Measurements from ENCODE around the gene IGF1R. TPM values are rescaled to one million over a fixed set of nuclear protein-coding genes. Genes with fewer than 3 reads are reported as not detected.

The IGF1R gene
- total RNA-seq, 1 experiment from 2014 or later = 71.3 TPM

DNA sequence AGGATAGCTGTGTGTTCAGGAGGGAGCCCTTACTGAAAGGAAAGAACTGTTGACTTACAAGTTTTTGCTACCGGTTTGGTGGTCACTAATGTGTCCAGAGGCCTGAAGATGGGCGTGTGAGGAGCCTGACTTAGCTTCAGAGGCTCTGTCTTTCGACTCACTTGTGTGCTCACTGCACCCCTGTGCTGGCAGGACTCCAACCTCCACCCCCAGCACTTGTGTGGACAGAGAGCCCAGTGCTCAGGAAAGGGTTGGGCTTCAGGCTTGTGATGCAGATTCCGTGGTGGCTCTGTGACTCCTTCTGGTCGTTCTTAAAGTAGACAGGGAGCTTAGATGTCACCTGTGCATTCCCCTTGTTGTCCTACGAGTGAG lies 258.4 kb downstream of the IGF1R start:
- no peak overlapping the region for H3K4me3 ChIP-seq
- no peak for TF ChIP-seq EZH2 (IDR thresholded peaks at IDR 0.05; ENCODE audit: low read depth)
- TF ChIP-seq, protein P1, sequence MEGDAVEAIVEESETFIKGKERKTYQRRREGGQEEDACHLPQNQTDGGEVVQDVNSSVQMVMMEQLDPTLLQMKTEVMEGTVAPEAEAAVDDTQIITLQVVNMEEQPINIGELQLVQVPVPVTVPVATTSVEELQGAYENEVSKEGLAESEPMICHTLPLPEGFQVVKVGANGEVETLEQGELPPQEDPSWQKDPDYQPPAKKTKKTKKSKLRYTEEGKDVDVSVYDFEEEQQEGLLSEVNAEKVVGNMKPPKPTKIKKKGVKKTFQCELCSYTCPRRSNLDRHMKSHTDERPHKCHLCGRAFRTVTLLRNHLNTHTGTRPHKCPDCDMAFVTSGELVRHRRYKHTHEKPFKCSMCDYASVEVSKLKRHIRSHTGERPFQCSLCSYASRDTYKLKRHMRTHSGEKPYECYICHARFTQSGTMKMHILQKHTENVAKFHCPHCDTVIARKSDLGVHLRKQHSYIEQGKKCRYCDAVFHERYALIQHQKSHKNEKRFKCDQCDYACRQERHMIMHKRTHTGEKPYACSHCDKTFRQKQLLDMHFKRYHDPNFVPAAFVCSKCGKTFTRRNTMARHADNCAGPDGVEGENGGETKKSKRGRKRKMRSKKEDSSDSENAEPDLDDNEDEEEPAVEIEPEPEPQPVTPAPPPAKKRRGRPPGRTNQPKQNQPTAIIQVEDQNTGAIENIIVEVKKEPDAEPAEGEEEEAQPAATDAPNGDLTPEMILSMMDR (conservative IDR thresholded peaks at IDR 0.05) = no peak
- peak in 1 of 2 experiments; percentile 46 for DNase-seq
- H3K9me2 ChIP-seq (ENCODE audit: insufficient read depth) = no peaks in the 10 kb centered on the region
- H3K36me3 ChIP-seq (ENCODE audit: low read depth) = no peaks in the 10 kb centered on the region
- H3K4me2 ChIP-seq = no peak overlapping the region
- no peak overlapping the region for H3K27ac ChIP-seq
- no peak overlapping the region for H2AFZ ChIP-seq
- ChIA-PET POLR2A (ENCODE audit: unreplicated experiment) (no interaction called here), CTCF (no interaction called here)
- no peaks in the 10 kb centered on the region for H3K4me1 ChIP-seq (replicated peaks; ENCODE audit: insufficient read depth)
- no peaks in the 10 kb centered on the region for H4K20me1 ChIP-seq (ENCODE audit: insufficient read depth)
- no peaks in the 10 kb centered on the region for H3K27me3 ChIP-seq (ENCODE audit: insufficient read depth, low read depth)
- H3K79me2 ChIP-seq (ENCODE audit: low read depth) = 0 out of 2 replicates have a peak, but pooled peaks cover 6% of the 10 kb centered on the region
- intact Hi-C loops (cut with micrococcal nuclease; ENCODE audit: unreplicated experiment) = loop anchor here (5.0 kb wide), 2 partner anchors 151 to 171 kb away; no protein-coding TSS in a partner anchor
- H3F3A ChIP-seq (ENCODE audit: insufficient read depth, low read depth) = no peaks in the 10 kb centered on the region; the same call in 1 of the 2 replicates
- BruUV-seq (replicated peaks) = no TSS peak
- no peaks in the 10 kb centered on the region for H3K9me3 ChIP-seq (ENCODE audit: insufficient read depth, low read depth)

DNA sequence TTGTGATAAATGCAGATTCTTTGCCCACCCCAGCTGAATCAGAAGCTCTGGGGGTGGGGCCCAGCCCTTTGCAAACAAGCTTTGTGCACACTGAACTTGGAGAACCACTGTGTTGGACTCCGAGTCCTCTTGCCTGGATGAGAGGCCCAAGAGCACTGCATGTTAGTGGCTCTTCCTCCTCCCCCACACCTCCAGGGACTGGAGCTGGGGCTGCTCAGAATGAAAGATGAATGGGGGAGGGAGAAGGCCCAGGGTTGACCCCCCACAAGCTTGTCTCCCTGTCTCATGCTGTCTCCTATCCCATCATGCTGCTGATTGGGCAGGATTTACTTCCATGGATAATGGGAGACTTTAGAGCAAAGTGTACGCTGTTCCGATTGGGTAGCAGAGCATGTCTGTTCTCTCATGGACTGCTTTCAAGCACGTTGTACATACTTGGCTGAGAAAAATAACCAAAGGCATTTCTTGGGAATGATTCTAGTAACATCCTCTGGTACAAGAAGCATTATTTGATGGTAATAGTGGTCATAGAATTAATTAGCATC lies 259.7 kb downstream of the IGF1R start:
- BruUV-seq (replicated peaks) = no TSS peak
- 0 out of 2 replicates have a peak, but pooled peaks cover 6% of the 10 kb centered on the region for H3K79me2 ChIP-seq (ENCODE audit: low read depth)
- intact Hi-C loops (cut with micrococcal nuclease; ENCODE audit: unreplicated experiment) = loop anchor here (5.0 kb wide), 2 partner anchors 149 to 169 kb away; no protein-coding TSS in a partner anchor
- ChIA-PET CTCF (no interaction called here), POLR2A (ENCODE audit: unreplicated experiment) (no interaction called here)
- no peaks in the 10 kb centered on the region for H3K36me3 ChIP-seq (ENCODE audit: low read depth)
- H3K4me2 ChIP-seq = no peak overlapping the region
- H2AFZ ChIP-seq = no peak overlapping the region
- no peak for DNase-seq
- H3K27me3 ChIP-seq (ENCODE audit: insufficient read depth, low read depth) = no peaks in the 10 kb centered on the region
- H3K27ac ChIP-seq = no peak overlapping the region
- no peak overlapping the region for H3K4me3 ChIP-seq
- H3K9me2 ChIP-seq (ENCODE audit: insufficient read depth) = no peaks in the 10 kb centered on the region
- no peaks in the 10 kb centered on the region for H3K4me1 ChIP-seq (replicated peaks; ENCODE audit: insufficient read depth)
- no peaks in the 10 kb centered on the region for H3K9me3 ChIP-seq (ENCODE audit: insufficient read depth, low read depth)
- no peaks in the 10 kb centered on the region; the same call in 1 of the 2 replicates for H3F3A ChIP-seq (ENCODE audit: insufficient read depth, low read depth)
- no peaks in the 10 kb centered on the region for H4K20me1 ChIP-seq (ENCODE audit: insufficient read depth)
- TF ChIP-seq, protein P1 (conservative IDR thresholded peaks at IDR 0.05) = no peak
- TF ChIP-seq EZH2 (IDR thresholded peaks at IDR 0.05; ENCODE audit: low read depth) = no peak

DNA sequence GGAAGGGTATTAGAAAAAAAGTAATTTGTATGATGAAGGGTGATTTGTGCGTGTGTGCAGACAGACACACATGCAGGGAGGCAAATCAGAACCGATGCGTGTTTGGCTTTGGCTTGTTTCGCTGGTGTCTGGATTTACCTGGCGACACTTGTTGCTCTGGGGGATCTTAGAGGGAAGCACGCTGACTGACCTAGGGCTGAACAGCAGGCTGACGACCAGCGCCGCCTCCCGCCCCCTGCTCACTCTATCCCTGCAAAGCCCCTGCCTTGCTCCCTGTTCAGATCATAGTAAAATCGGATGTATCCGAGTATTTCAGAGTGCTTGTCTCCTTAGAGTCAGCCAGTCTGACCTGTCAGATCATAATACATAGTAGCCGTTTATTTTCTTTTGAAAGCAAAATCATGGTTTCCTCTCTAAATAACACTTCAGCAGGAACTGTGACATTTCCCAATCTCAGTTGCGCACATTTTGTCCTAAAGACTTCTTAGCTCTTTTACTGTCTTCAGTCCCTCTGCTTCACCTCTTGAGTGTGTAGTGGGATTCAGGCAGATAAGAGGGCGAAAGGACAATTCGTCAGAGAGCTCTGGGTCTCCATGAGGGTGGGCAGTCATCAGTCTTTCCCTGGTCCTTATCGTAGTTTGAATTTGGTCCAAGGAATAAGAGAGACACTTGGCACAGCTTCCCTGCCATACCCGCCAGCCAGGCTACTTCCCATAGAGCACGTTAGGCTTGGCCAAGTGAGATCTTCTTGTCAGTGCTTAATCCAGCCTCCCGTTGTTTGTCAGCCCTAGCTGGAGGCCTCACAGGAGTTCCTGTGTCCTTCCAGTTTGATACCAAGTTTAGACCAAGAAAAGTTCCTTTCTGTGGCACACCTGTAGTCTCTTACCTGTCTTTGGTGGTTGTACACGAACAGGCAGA lies 261.9 kb downstream of the IGF1R start:
- Histone ChIP-seq H3K36me3 (ENCODE audit: low read depth) (no peaks in the 10 kb centered on the region), H3K4me2 (no peak overlapping the region), H3K9me3 (ENCODE audit: insufficient read depth, low read depth) (no peaks in the 10 kb centered on the region), H3K27ac (no peak overlapping the region), H3F3A (ENCODE audit: insufficient read depth, low read depth) (no peaks in the 10 kb centered on the region), H3K79me2 (ENCODE audit: low read depth) (no peaks in the 10 kb centered on the region), H2AFZ (no peak overlapping the region), H3K9me2 (ENCODE audit: insufficient read depth) (no peaks in the 10 kb centered on the region), H3K4me1 (replicated peaks; ENCODE audit: insufficient read depth) (no peaks in the 10 kb centered on the region), H4K20me1 (ENCODE audit: insufficient read depth) (no peaks in the 10 kb centered on the region), H3K4me3 (no peak overlapping the region), H3K27me3 (ENCODE audit: insufficient read depth, low read depth) (no peaks in the 10 kb centered on the region)
- intact Hi-C loops (cut with micrococcal nuclease; ENCODE audit: unreplicated experiment) = loop anchor here (5.0 kb wide), 2 partner anchors 147 to 167 kb away; no protein-coding TSS in a partner anchor
- ChIA-PET POLR2A (ENCODE audit: unreplicated experiment) (no interaction called here), CTCF (no interaction called here)
- TF ChIP-seq EZH2 (IDR thresholded peaks at IDR 0.05; ENCODE audit: low read depth) = no peak
- TF ChIP-seq, protein P1 (conservative IDR thresholded peaks at IDR 0.05) = no peak
- no TSS peak for BruUV-seq (replicated peaks)
- DNase-seq = no peak
